Measurements from ENCODE around the gene AGFG1. TPM values are rescaled to one million over a fixed set of nuclear protein-coding genes. Genes with fewer than 3 reads are reported as not detected.

AGFG1 gene
- total RNA-seq, 1 experiment from 2014 or later: 72.5 TPM

- CTCF ChIA-PET: no interaction called here
These were observed 107.8 kb downstream of the AGFG1 start for GRCh38 chr2:227579791-227580190.

GRCh38 chr2:227582369-227582768 is 110.4 kb downstream of the AGFG1 start:
- Histone ChIP-seq H3K79me2 (ENCODE audit: insufficient read depth, low read length) (no peaks in the 10 kb centered on the region), H3K27me3 (ENCODE audit: insufficient read depth, low read length) (no peaks in the 10 kb centered on the region), H3K36me3 (ENCODE audit: control insufficient read depth in 1 of 2, insufficient read depth in 2 of 2, low read length in 2 of 2) (no peaks in the 10 kb centered on the region), H2AFZ (ENCODE audit: low read depth, low read length, poor library complexity, severe bottlenecking) (no peak overlapping the region), H3K4me1 (ENCODE audit: control insufficient read depth in 1 of 2, insufficient read depth in 2 of 2, low read length in 2 of 2) (no peaks in the 10 kb centered on the region), H4K20me1 (ENCODE audit: insufficient read depth) (no peaks in the 10 kb centered on the region), H3K9me3 (ENCODE audit: control insufficient read depth in 1 of 2, insufficient read depth in 1 of 2, low read depth in 1 of 2, low read length in 2 of 2) (no peaks in the 10 kb centered on the region), H3K9me2 (ENCODE audit: insufficient read depth) (no peaks in the 10 kb centered on the region), H3K27ac (ENCODE audit: low read depth, low read length) (no peak overlapping the region), H3K4me2 (ENCODE audit: low read length) (no peak overlapping the region), H3K9ac (ENCODE audit: low read length) (no peak overlapping the region), H3K4me3 (replicated peaks in 1 of 2; ENCODE audit: low read depth in 1 of 2, low read length in 2 of 2) (no peak overlapping the region)
- no TSS peak for BruUV-seq (replicated peaks)
- RAD21 ChIA-PET (ENCODE audit: low non-redundant PET in 1 of 2, low total read pairs in 2 of 2, uncharacterized antibody in 2 of 2, unreplicated experiment in 2 of 2): no interaction called here
- POLR2A ChIA-PET: no interaction called here
- CTCF ChIA-PET: no interaction called here
- DNase-seq (ENCODE audit: low read depth, low spot score) (no peak), ATAC-seq (no peak)
- no peak for TF ChIP-seq ZBTB33 (IDR thresholded peaks at IDR 0.05; ENCODE audit: extremely low read depth, insufficient replicate concordance, low read length)
- TF ChIP-seq ZNF274 (IDR thresholded peaks at IDR 0.05; ENCODE audit: low read depth, low read length): no peak
- intact Hi-C loops (cut with micrococcal nuclease): no loop called here

More at GRCh38 chr2:227579791-227580190, 107.8 kb downstream of the AGFG1 start:
- H2AFZ ChIP-seq (ENCODE audit: low read depth, low read length, poor library complexity, severe bottlenecking): no peak overlapping the region
- H3K36me3 ChIP-seq (ENCODE audit: control insufficient read depth in 1 of 2, insufficient read depth in 2 of 2, low read length in 2 of 2): no peaks in the 10 kb centered on the region
- H3K9ac ChIP-seq (ENCODE audit: low read length): no peak overlapping the region
- TF ChIP-seq SP1 (IDR thresholded peaks at IDR 0.05; ENCODE audit: low read depth) (no peak), RAD21 (IDR thresholded peaks at IDR 0.05; ENCODE audit: low read depth) (no peak)
- ChIA-PET POLR2A (no interaction called here), RAD21 (ENCODE audit: low non-redundant PET in 1 of 2, low total read pairs in 2 of 2, uncharacterized antibody in 2 of 2, unreplicated experiment in 2 of 2) (no interaction called here)
- no peaks in the 10 kb centered on the region for H3K79me2 ChIP-seq (ENCODE audit: insufficient read depth, low read length)
- no peak for DNase-seq (ENCODE audit: low read depth, low spot score)
- BruUV-seq (replicated peaks): no TSS peak
- ATAC-seq: no peak
- no peaks in the 10 kb centered on the region for H3K27me3 ChIP-seq (ENCODE audit: insufficient read depth, low read length)
- H3K4me1 ChIP-seq (ENCODE audit: control insufficient read depth in 1 of 2, insufficient read depth in 2 of 2, low read length in 2 of 2): no peaks in the 10 kb centered on the region
- no peaks in the 10 kb centered on the region for H4K20me1 ChIP-seq (ENCODE audit: insufficient read depth)
- no peak overlapping the region for H3K4me3 ChIP-seq (replicated peaks in 1 of 2; ENCODE audit: low read depth in 1 of 2, low read length in 2 of 2)
- H3K27ac ChIP-seq (ENCODE audit: low read depth, low read length): no peak overlapping the region
- intact Hi-C loops (cut with micrococcal nuclease): no loop called here
- no peaks in the 10 kb centered on the region for H3K9me2 ChIP-seq (ENCODE audit: insufficient read depth)
- no peaks in the 10 kb centered on the region for H3K9me3 ChIP-seq (ENCODE audit: control insufficient read depth in 1 of 2, insufficient read depth in 1 of 2, low read depth in 1 of 2, low read length in 2 of 2)
- no peak overlapping the region for H3K4me2 ChIP-seq (ENCODE audit: low read length)

Measured in HCT116 (cell line).